Stimulated activated CD8-positive, alpha-beta memory T cell treated with anti-CD3 and anti-CD28 coated beads, Interleukin-4, amount 100 ng/mL, for 24 hours (primary cell): ENCODE results near the gene PRDM7.
"Not testable (repeated sequence)": the region's sequence is repeated elsewhere in the genome, so short reads cannot be mapped to it uniquely, and the experiment has no call there.

Source experiments
- DNase-seq: peaks from one replicate; pipeline ENCODE4 v3.0.0-alpha.2; 2020; ENCODE audit warnings: low read depth

Gene PRDM7

GRCh38 chr16:90072442-90073105 lies 4.6 kb downstream of the PRDM7 start:
- DNase-seq = no peak

GRCh38 chr16:90070440-90070839 lies 6.7 kb downstream of the PRDM7 start:
- no peak for DNase-seq

GRCh38 chr16:90061437-90061836 lies 15.7 kb downstream of the PRDM7 start:
- DNase-seq = no peak

- DNase-seq = no peak
Observed at GRCh38 chr16:90057738-90058173, 19.4 kb downstream of the PRDM7 start.

GRCh38 chr16:90056521-90056920 lies 20.6 kb downstream of the PRDM7 start:
- not testable (repeated sequence) for DNase-seq

GRCh38 chr16:90055371-90055770 lies 21.8 kb downstream of the PRDM7 start:
- DNase-seq = no peak

GRCh38 chr16:90054554-90054953 lies 22.6 kb downstream of the PRDM7 start:
- no peak for DNase-seq

GRCh38 chr16:90053902-90054500 lies 23.1 kb downstream of the PRDM7 start:
- no peak for DNase-seq

- no peak for DNase-seq
Observed at GRCh38 chr16:90050969-90051368, 26.2 kb downstream of the PRDM7 start.

GRCh38 chr16:90048737-90049330 lies 28.3 kb downstream of the PRDM7 start:
- no peak for DNase-seq

GRCh38 chr16:90048347-90048722 lies 28.8 kb downstream of the PRDM7 start:
- no peak for DNase-seq

- DNase-seq = no peak
Observed at GRCh38 chr16:90047714-90048346, 29.3 kb downstream of the PRDM7 start.

GRCh38 chr16:90046971-90047713 lies 30.0 kb downstream of the PRDM7 start:
- DNase-seq = no peak

GRCh38 chr16:90046122-90046970 lies 30.8 kb downstream of the PRDM7 start:
- no peak for DNase-seq

GRCh38 chr16:90044111-90044551 lies 33.0 kb downstream of the PRDM7 start:
- no peak for DNase-seq

GRCh38 chr16:90043526-90043925 lies 33.6 kb downstream of the PRDM7 start:
- no peak for DNase-seq

- DNase-seq = no peak
Observed at GRCh38 chr16:90042946-90043514, 34.1 kb downstream of the PRDM7 start.

GRCh38 chr16:90041896-90042473 lies 35.1 kb downstream of the PRDM7 start:
- DNase-seq = no peak

- DNase-seq = no peak
Observed at GRCh38 chr16:90040152-90041023, 36.7 kb downstream of the PRDM7 start.

- no peak for DNase-seq
Observed at GRCh38 chr16:90037276-90037675, 39.9 kb downstream of the PRDM7 start.
